IMR-90 (cell line): ENCODE data around the gene ASTN2. TPM values are rescaled to one million over a fixed set of nuclear protein-coding genes. Genes with fewer than 3 reads are reported as not detected.

Experiments
- ATAC-seq: fragments of 200-7000 bp; cut with Tn5 transposase; 2 replicates; pipeline ENCODE4 v1.9.1; 2020; ENCODE audit warnings: low read depth, mild to moderate bottlenecking, moderate library complexity
- BruUV-seq: library from RNA; stranded (reverse); fragments of 400-500 nt; replicated peaks from 2 replicates; lab custom pipeline; 2021; lab: Mats Ljungman, UMichigan
- CTCF ChIA-PET: fragments of 300-600 bp; formaldehyde crosslinking; extraction: SDS; loops from one replicate; lab custom pipeline; 2021; ENCODE audit warnings: antibody characterized with exemption; lab: Yijun Ruan, JAX
- POLR2A ChIA-PET: fragments of 300-600 bp; sonication (Branson Sonifier 250); formaldehyde crosslinking; loops from one replicate; lab custom pipeline; 2022; ENCODE audit warnings: antibody characterized with exemption; ENCODE audit not compliant: unreplicated experiment; lab: Charles Lee
- DNase-seq: peaks from one replicate; pipeline ENCODE4 v3.0.0; 2013
- H2AFZ ChIP-seq: replicated peaks from 2 replicates; pipeline ENCODE3; 2013; ENCODE audit warnings: low read length, mild to moderate bottlenecking; ENCODE audit not compliant: poor library complexity
- H2AK5ac ChIP-seq: 2 replicates; pipeline ENCODE4 v1.6.1; 2013; ENCODE audit warnings: low read depth, low read length, inconsistent platforms
- H2AK9ac ChIP-seq: replicated peaks from 2 replicates; pipeline ENCODE3; 2013; ENCODE audit warnings: mild to moderate bottlenecking, low read depth, low read length, moderate library complexity; ENCODE audit not compliant: poor library complexity
- H2BK120ac ChIP-seq: 2 replicates; pipeline ENCODE4 v1.6.1; 2013; ENCODE audit warnings: low read depth, low read length, inconsistent platforms
- H2BK15ac ChIP-seq: 3 replicates; pipeline ENCODE4 v1.6.1; 2013; ENCODE audit warnings: low read depth, low read length, inconsistent platforms
- H2BK20ac ChIP-seq: 2 replicates; pipeline ENCODE4 v1.6.1; 2013; ENCODE audit warnings: low read depth, mild to moderate bottlenecking, inconsistent platforms, low read length, moderate library complexity
- H2BK5ac ChIP-seq: 2 replicates; pipeline ENCODE4 v1.6.1; 2013; ENCODE audit warnings: mild to moderate bottlenecking, low read depth, low read length, inconsistent platforms; ENCODE audit not compliant: poor library complexity, severe bottlenecking
- H3K14ac ChIP-seq: replicated peaks from 2 replicates; pipeline ENCODE4 v1.6.1; 2013; ENCODE audit warnings: low read depth, low read length, inconsistent platforms
- H3K18ac ChIP-seq: 2 replicates; pipeline ENCODE4 v1.6.1; 2013; ENCODE audit warnings: low read depth, low read length, control low read depth
- H3K23ac ChIP-seq: 2 replicates; pipeline ENCODE4 v1.6.1; 2013; ENCODE audit warnings: low read depth, low read length, inconsistent platforms
- H3K27ac ChIP-seq: 2 replicates; pipeline ENCODE4 v1.5.1; 2013; ENCODE audit warnings: mild to moderate bottlenecking, control low read depth, low read length; ENCODE audit not compliant: insufficient read depth
- H3K27me3 ChIP-seq: 2 replicates; pipeline ENCODE4 v1.6.1; 2013; ENCODE audit warnings: low read length; ENCODE audit not compliant: control insufficient read depth, insufficient read depth
- H3K36me3 ChIP-seq: 2 replicates; pipeline ENCODE4 v1.6.1; 2013; ENCODE audit warnings: low read length, mixed read lengths; ENCODE audit not compliant: control insufficient read depth, insufficient read depth
- H3K4ac ChIP-seq: 2 replicates; pipeline ENCODE4 v1.6.1; 2013; ENCODE audit warnings: low read depth, low read length, inconsistent platforms
- H3K4me1 ChIP-seq: 2 replicates; pipeline ENCODE4 v1.6.1; 2013; ENCODE audit warnings: low read length, mixed read lengths; ENCODE audit not compliant: control insufficient read depth, insufficient read depth
- H3K4me2 ChIP-seq: 2 replicates; pipeline ENCODE4 v1.6.1; 2013; ENCODE audit warnings: low read depth, mild to moderate bottlenecking, control low read depth, low read length, moderate library complexity
- H3K4me3 ChIP-seq: 2 replicates; pipeline ENCODE4 v1.5.1; 2013; ENCODE audit warnings: low read depth, mild to moderate bottlenecking, control low read depth, low read length, moderate library complexity; ENCODE audit not compliant: insufficient read depth
- H3K56ac ChIP-seq: 2 replicates; pipeline ENCODE4 v1.6.1; 2013; ENCODE audit warnings: low read length, inconsistent platforms; ENCODE audit not compliant: insufficient read depth; ENCODE audit errors: extremely low read depth
- H3K79me1 ChIP-seq, 2 experiments: 2 replicates each; pipeline ENCODE4 v1.6.1; 2013; ENCODE audit warnings: low read length in 2 of 2, inconsistent platforms in 1 of 2, low read depth in 1 of 2
- H3K9ac ChIP-seq: 2 replicates; pipeline ENCODE4 v1.6.1; 2013; ENCODE audit warnings: low read depth, low read length, control low read depth
- H3K9me1 ChIP-seq: 2 replicates; pipeline ENCODE4 v1.6.1; 2013; ENCODE audit warnings: low read length, inconsistent platforms; ENCODE audit not compliant: insufficient read depth
- H3K9me3 ChIP-seq: 2 replicates; pipeline ENCODE4 v1.6.1; 2013; ENCODE audit warnings: low read length; ENCODE audit not compliant: control insufficient read depth, insufficient read depth
- H4K20me1 ChIP-seq: 2 replicates; pipeline ENCODE4 v1.6.1; 2013; ENCODE audit warnings: low read length, inconsistent platforms; ENCODE audit not compliant: insufficient read depth
- H4K5ac ChIP-seq: 2 replicates; pipeline ENCODE4 v1.6.1; 2013; ENCODE audit warnings: mild to moderate bottlenecking, low read depth, low read length, control low read depth
- H4K8ac ChIP-seq, 2 experiments: 2 replicates each; pipeline ENCODE4 v1.6.1; 2013; ENCODE audit warnings: low read depth in 2 of 2, low read length in 2 of 2, control low read depth in 1 of 2, inconsistent platforms in 1 of 2
- H4K91ac ChIP-seq: 2 replicates; pipeline ENCODE4 v1.6.1; 2013; ENCODE audit warnings: low read depth, low read length, inconsistent platforms; ENCODE audit not compliant: insufficient read depth
- BHLHE40 ChIP-seq: fragments of 150-350 bp; IDR thresholded peaks from 2 replicates; pipeline ENCODE4 v1.6.1; 2016; ENCODE audit warnings: mild to moderate bottlenecking, low read depth, low read length
- CEBPB ChIP-seq: IDR thresholded peaks from 2 replicates; pipeline ENCODE4 v1.6.1; 2012; ENCODE audit warnings: low read depth, low read length, improper control_type of control experiment
- CHD1 ChIP-seq: IDR thresholded peaks from 2 replicates; pipeline ENCODE4 v1.6.1; 2012; ENCODE audit warnings: low read depth, low read length, improper control_type of control experiment
- CTCF ChIP-seq: conservative IDR thresholded peaks from 2 replicates; pipeline ENCODE4 v1.5.1; 2012; ENCODE audit warnings: mild to moderate bottlenecking, low read depth, low read length, improper control_type of control experiment
- ELK1 ChIP-seq: fragments of 150-350 bp; IDR thresholded peaks from 2 replicates; pipeline ENCODE4 v1.6.1; 2016; ENCODE audit warnings: low read depth, mild to moderate bottlenecking, low read length, moderate library complexity, borderline replicate concordance
- FOS ChIP-seq: fragments of 150-350 bp; IDR thresholded peaks from 2 replicates; pipeline ENCODE4 v1.6.1; 2016; ENCODE audit warnings: low read depth, low read length
- MAFK ChIP-seq: IDR thresholded peaks from 2 replicates; pipeline ENCODE4 v1.6.1; 2012; ENCODE audit warnings: low read depth, low read length, improper control_type of control experiment
- MAZ ChIP-seq: IDR thresholded peaks from 2 replicates; pipeline ENCODE4 v1.6.1; 2012; ENCODE audit warnings: low read depth, mild to moderate bottlenecking, low read length, improper control_type of control experiment, moderate library complexity, borderline replicate concordance
- MXI1 ChIP-seq: IDR thresholded peaks from 2 replicates; pipeline ENCODE4 v1.6.1; 2012; ENCODE audit warnings: low read depth, mild to moderate bottlenecking, low read length, moderate library complexity, borderline replicate concordance
- NFE2L2 ChIP-seq: fragments of 150-350 bp; IDR thresholded peaks from 2 replicates; pipeline ENCODE4 v1.6.1; 2016; ENCODE audit warnings: low read depth, mild to moderate bottlenecking, low read length
- POLR2A ChIP-seq: IDR thresholded peaks from 2 replicates; pipeline ENCODE4 v1.6.1; 2012; ENCODE audit warnings: mild to moderate bottlenecking, low read depth, low read length
- RAD21 ChIP-seq: IDR thresholded peaks from 2 replicates; pipeline ENCODE4 v1.6.1; 2012; ENCODE audit warnings: low read length, improper control_type of control experiment
- RCOR1 ChIP-seq: IDR thresholded peaks from 2 replicates; pipeline ENCODE4 v1.6.1; 2012; ENCODE audit warnings: mild to moderate bottlenecking, low read length, improper control_type of control experiment; ENCODE audit not compliant: insufficient replicate concordance
- RFX5 ChIP-seq: IDR thresholded peaks from 2 replicates; pipeline ENCODE4 v1.8.0; 2012; ENCODE audit warnings: low read depth, mild to moderate bottlenecking, low read length, moderate library complexity
- SMC3 ChIP-seq: fragments of 150-350 bp; IDR thresholded peaks from 2 replicates; pipeline ENCODE4 v1.6.1; 2016; ENCODE audit warnings: low read depth, mild to moderate bottlenecking, antibody characterized with exemption, low read length, moderate library complexity
- USF2 ChIP-seq: fragments of 150-350 bp; IDR thresholded peaks from 2 replicates; pipeline ENCODE4 v1.6.1; 2017; ENCODE audit warnings: mild to moderate bottlenecking, antibody characterized with exemption, low read length, low read depth
- dilution Hi-C: fragments of 300-500 bp; cut with HindIII; formaldehyde crosslinking; loops from one replicate; pipeline ENCODE4 v1.14.3; 2018; ENCODE audit warnings: low sequenced_read_pairs; ENCODE audit not compliant: unreplicated experiment
- in situ Hi-C: fragments of 300-500 bp; cut with MboI; formaldehyde crosslinking; loops from 3 replicates; pipeline ENCODE4 v1.14.3; 2019; ENCODE audit warnings: low sequenced_read_pairs, inconsistent platforms, mixed read lengths
- intact Hi-C: fragments of 100-400 bp; cut with micrococcal nuclease; formaldehyde crosslinking; loops from 2 replicates; pipeline ENCODE4 v1.10.0; 2022
- polyA plus RNA-seq, 3 experiments: library from polyadenylated mRNA; depleted of rRNA; stranded (reverse); fragments of >200 nt; gene quantifications; 2 replicates each; pipeline ENCODE4 v1.2.3, GENCODE V29; 2012; ENCODE audit warnings: low replicate concordance in 1 of 3
- total RNA-seq: library from RNA; depleted of rRNA; stranded (reverse); fragments of >200 nt; gene quantifications from 2 replicates; pipeline ENCODE4 v1.2.3, GENCODE V29; 2012

The ASTN2 gene
- total and polyA plus RNA-seq, 2 of the 4 experiments (the other 2 are of a cell fraction), result 3.8 to 6.8 TPM

GRCh38 chr9:116491659-116492058, 923.2 kb downstream of the ASTN2 start:
- POLR2A ChIA-PET, result interaction anchor here (0.6 kb wide), 2 partner anchors 13 to 81 kb away, joined by 5 to 29 read pairs; no protein-coding TSS in a partner anchor

More at GRCh38 chr9:116491659-116492058, 923.2 kb downstream of the ASTN2 start:
- DNase-seq (peak; percentile 62), ATAC-seq (peak; percentile 78)
- CTCF ChIA-PET, result interaction anchor here (0.6 to 1.5 kb wide), 3 partner anchors 66 to 230 kb away, joined by 4 to 7 read pairs (median 5); no protein-coding TSS in a partner anchor
- Histone ChIP-seq H2BK5ac (no peak overlapping the region), H3K4me1 (peaks cover 4% of the 10 kb centered on the region; the same call in 1 of the 2 replicates), H2BK15ac (no peak overlapping the region), H3K79me1 (no peaks in the 10 kb centered on the region), H3K23ac (no peak overlapping the region), H2BK120ac (no peak overlapping the region), H2BK20ac (no peak overlapping the region), H3K4me2 (no peak overlapping the region), H4K5ac (no peak overlapping the region), H3K4ac (no peak overlapping the region), H4K20me1 (no peaks in the 10 kb centered on the region), H3K4me3 (no peak overlapping the region), H3K27me3 (no peaks in the 10 kb centered on the region), H3K36me3 (no peaks in the 10 kb centered on the region), H3K27ac (no peak overlapping the region), H3K9me1 (no peaks in the 10 kb centered on the region), H3K9me3 (no peaks in the 10 kb centered on the region), H4K8ac (no peak overlapping the region), H3K56ac (no peak overlapping the region), H4K91ac (no peak overlapping the region), H2AK5ac (no peak overlapping the region), H3K14ac (no peak overlapping the region), H3K18ac (no peak overlapping the region), H2AFZ (no peak overlapping the region), H3K9ac (no peak overlapping the region), H2AK9ac (no peak overlapping the region)
- in situ Hi-C loops (no loop called here), intact Hi-C loops (no loop called here), dilution Hi-C loops (no loop called here)
- TF ChIP-seq RAD21 (no peak), ELK1 (no peak), SMC3 (no peak), NFE2L2 (no peak), BHLHE40 (no peak), RFX5 (no peak), CHD1 (no peak), FOS (no peak), RCOR1 (no peak), MAZ (no peak), CEBPB (no peak), MAFK (no peak), MXI1 (no peak), USF2 (no peak), CTCF (no peak), POLR2A (no peak)
- BruUV-seq, result no TSS peak
